ENCODE measurements around the gene PIK3C2G.

DNA sequence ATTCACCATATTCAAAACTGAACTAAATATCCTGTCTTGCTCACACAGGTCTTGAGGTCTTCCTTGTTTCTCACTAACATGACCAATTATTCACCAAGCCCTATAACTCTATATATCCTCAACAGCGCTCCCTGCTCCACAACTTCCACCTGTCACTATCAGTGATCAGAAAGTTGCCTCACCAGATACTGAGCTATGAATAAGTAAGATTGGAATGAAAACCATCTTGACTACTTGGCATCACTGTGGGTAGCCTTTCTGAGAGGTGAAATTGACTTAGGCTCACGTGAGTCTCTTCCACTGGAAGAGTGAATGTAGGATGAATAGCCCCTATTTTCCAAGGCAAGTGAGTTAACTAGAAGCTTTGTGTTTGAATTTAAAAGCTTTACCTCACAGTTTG is 167.1 kb downstream of the PIK3C2G start:
- TF ChIP-seq POLR2AphosphoS5 (IDR thresholded peaks at IDR 0.05; ENCODE audit: low read depth, low read length) (no peak), MAX (IDR thresholded peaks at IDR 0.05; ENCODE audit: low read depth) (no peak), CTCF (IDR thresholded peaks at IDR 0.05) (no peak), MXI1 (IDR thresholded peaks at IDR 0.05; ENCODE audit: low read depth, low read length) (no peak), EP300 (IDR thresholded peaks at IDR 0.05; ENCODE audit: borderline replicate concordance in 1 of 2, low read depth in 1 of 2, low read length in 1 of 2) (no peak), YY1 (IDR thresholded peaks at IDR 0.05; ENCODE audit: low read depth) (no peak), FOXM1 (IDR thresholded peaks at IDR 0.05; ENCODE audit: low read depth) (no peak), RAD21 (IDR thresholded peaks at IDR 0.05; ENCODE audit: low read length) (no peak)
- TF ChIP-seq, protein P1, sequence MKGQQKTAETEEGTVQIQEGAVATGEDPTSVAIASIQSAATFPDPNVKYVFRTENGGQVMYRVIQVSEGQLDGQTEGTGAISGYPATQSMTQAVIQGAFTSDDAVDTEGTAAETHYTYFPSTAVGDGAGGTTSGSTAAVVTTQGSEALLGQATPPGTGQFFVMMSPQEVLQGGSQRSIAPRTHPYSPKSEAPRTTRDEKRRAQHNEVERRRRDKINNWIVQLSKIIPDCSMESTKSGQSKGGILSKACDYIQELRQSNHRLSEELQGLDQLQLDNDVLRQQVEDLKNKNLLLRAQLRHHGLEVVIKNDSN (IDR thresholded peaks at IDR 0.05; ENCODE audit: borderline replicate concordance, low read depth): no peak

Measured in SK-N-SH (cell line).